Stimulated activated CD8-positive, alpha-beta memory T cell treated with anti-CD3 and anti-CD28 coated beads, Interleukin-4, amount 100 ng/mL, for 48 hours (primary cell): ENCODE results near the gene TFAP2E.
"Not testable (repeated sequence)": the region's sequence is repeated elsewhere in the genome, so short reads cannot be mapped to it uniquely, and the experiment has no call there.

Experiments used
- DNase-seq: peaks from one replicate; pipeline ENCODE4 v3.0.0-alpha.2; 2020

The TFAP2E gene

DNA sequence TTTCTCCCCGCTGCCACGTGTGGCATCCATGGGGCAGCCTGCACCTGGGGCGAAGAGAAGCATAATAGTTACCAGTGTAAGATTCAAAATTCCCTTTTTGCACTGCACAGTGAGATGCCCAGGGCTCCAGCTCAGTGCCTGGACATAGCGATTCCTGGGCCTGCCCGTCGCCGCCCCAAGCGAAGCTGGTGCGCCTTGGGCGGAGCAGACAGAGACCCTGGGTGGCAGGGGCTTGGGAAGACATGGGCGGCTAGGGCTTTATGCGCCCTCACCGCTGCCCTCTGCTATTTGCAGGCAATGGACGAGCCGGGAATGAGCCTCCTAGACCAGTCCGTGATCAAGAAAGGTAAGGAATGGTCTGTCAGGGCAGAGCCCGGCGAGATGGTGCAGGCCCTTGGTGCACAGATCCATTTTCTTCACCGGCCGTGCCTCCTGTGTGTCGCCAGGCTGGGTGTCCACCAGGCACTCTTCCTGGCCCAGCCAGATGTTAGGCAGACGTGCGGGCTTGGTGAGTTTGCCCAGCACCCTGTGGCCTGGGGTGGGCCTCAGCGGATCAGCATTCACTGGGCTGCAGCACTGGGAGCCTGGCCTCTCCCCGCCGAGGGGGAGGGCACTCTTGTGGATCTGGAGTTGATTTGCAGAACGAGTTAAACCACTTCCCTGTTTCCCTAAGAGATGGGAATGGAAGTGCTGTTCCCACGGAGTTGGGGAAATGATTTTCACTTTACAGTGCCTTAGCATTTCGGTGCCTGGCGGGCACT is 1.7 kb downstream of the TFAP2E start:
- DNase-seq: no peak

DNA sequence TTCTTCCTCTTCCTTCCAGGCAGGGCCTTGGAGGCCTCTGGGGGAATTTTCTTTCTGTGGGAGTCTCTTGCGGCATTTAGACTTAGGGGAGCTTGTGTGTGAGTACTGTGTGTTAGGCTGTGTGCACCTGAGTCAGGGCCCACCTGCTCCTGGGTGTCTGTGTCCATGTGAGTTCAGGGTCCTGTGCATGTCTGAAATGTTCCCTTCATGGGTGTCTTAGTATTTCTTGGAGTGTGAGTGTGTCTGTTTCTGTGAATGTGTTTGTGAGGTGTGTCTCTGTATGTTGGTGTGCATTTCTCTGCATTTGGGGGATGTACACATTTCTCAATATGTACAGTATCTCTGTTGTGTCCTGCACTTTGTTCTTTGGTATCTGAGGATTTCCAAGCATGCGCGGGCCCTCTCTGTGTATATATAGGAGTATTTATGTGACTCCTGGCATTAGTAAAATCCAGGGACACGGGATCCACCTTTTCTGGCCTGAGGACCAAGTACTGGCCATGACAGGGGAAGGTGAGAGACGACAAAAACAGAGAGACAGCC is 2.4 kb downstream of the TFAP2E start:
- no peak for DNase-seq

- DNase-seq: no peak
Measured at GRCh38 chr1:35576061-35576765, 3.1 kb downstream of the TFAP2E start.

DNA sequence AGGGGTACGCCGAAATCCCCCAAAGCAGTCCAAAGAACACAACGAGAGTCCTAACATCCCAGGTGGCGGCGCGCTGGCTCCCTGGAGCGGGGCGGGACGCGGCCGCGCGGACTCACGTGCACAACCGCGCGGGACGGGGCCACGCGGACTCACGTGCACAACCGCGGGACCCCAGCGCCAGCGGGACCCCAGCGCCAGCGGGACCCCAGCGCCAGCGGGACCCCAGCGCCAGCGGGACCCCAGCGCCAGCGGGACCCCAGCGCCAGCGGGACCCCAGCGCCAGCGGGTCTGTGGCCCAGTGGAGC is 3.6 kb downstream of the TFAP2E start:
- not testable (repeated sequence) for DNase-seq

- peak; percentile 75 for DNase-seq
Measured at GRCh38 chr1:35577071-35577998, 4.2 kb downstream of the TFAP2E start.

GRCh38 chr1:35580949-35581388 is 7.9 kb downstream of the TFAP2E start:
- DNase-seq: no peak

- not testable (repeated sequence) for DNase-seq
Measured at GRCh38 chr1:35581621-35582020, 8.5 kb downstream of the TFAP2E start.

GRCh38 chr1:35585281-35585680 is 12.2 kb downstream of the TFAP2E start:
- DNase-seq: no peak

DNA sequence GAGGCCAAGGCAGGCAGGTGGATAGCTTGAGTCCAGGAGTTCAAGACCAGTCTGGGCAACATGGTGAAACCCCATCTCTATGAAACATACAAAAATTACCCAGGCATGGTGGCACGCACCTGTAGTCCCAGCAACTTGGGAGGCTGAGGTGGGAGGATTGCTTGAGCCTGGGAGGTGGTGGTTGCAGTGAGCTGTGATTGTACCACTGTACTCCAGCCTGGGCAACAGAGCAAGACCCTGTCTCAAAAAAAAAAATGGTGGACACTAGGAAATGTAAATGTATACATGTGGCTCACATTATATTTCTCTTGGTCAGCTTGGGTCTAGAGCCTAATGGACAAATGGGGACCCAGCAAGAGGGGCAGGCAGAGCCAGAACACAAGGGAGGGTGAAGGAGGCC is 12.7 kb downstream of the TFAP2E start:
- not testable (repeated sequence) for DNase-seq

GRCh38 chr1:35586808-35587207 is 13.7 kb downstream of the TFAP2E start:
- no peak for DNase-seq

DNA sequence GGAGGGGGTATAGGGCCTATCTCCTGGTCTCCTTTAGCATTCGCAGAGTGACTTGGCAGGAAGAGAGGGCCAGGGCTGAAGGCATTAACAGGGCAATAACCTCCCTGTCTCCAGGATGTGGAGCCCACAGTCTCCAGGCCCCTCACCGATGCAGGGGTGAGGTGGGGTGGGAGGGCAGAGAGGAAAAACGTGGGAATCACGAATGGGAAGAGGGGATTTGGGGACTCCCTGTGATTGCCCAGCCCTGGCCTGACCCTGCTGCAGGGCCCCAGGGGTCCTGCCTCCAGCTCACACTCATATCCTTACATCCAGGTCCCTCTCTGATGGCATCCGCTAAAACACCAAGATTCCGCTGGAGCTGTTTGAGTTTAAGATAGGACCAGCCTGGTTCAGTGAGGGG is 14.6 kb downstream of the TFAP2E start:
- DNase-seq: no peak

- no peak for DNase-seq
Measured at GRCh38 chr1:35588197-35588910, 15.2 kb downstream of the TFAP2E start.

DNA sequence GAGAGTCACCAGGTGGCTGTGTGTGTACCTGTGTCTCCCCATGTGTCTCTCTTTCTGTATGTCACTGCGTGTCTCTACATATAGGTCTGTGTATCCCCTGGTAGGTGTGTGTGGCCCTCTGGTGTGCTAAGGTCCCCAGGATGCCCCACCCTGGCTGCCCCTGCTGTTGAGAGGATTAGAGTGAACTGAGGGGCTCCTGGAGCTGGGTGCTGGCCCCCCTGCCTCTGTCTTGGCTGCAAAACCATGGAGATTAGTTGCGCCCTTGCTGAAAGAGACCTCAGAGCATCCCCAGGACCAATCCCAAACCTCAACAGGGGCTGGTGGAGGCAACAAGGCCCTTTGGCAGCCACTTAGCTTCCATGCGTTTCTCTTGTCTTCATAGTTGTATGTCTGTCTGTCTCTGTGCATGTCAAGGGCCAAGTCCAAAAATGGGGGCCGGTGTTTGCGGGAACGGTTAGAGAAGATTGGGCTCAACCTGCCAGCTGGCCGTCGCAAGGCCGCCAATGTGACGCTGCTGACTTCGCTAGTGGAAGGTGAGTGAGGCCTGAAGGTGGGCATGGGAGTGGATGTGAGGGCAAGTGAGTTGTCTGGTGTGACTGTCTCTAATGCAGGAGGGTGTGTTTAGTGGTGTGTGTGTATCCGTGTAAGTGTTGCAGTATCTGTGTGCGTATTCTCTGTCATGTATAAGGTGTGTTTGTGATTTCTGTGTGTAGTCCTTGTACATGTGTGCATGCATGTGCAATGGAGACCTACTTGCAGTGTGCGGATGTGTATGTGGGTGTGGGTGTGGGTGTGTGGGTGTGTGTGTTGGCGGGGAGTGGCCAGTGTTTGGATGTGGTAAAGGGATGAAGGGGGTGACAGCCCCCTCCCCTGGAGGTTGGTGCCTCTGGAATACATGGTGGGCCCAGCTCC is 16.7 kb downstream of the TFAP2E start:
- DNase-seq: no peak

DNA sequence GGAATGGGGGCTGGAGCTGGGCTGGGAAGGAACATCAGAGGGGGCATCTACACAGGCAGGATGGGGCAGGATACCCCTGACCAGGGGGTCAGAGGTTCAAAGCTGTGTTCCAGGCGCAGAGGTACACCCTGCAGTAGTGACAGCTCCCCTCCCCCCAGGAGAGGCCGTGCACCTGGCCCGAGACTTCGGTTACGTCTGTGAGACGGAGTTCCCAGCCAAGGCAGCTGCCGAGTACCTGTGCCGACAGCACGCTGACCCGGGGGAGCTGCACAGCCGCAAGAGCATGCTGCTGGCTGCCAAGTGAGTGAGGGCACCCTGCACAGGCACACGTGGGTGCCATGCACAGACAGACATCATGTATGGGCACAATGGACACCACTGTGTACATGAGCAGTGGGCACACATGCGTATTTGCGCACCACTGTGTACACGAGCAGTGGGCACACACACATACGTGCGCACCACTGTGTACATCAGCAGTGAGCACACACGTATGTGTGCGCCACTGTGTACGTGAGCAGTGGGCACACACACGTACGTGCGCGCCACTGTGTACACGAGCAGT is 17.4 kb downstream of the TFAP2E start:
- DNase-seq: no peak

GRCh38 chr1:35591211-35591610 is 18.1 kb downstream of the TFAP2E start:
- DNase-seq: no peak

- no peak for DNase-seq
Measured at GRCh38 chr1:35592991-35593769, 20.1 kb downstream of the TFAP2E start.

GRCh38 chr1:35594005-35594760 is 21.1 kb downstream of the TFAP2E start:
- DNase-seq: no peak

- no peak for DNase-seq
Measured at GRCh38 chr1:35595684-35596083, 22.6 kb downstream of the TFAP2E start.

DNA sequence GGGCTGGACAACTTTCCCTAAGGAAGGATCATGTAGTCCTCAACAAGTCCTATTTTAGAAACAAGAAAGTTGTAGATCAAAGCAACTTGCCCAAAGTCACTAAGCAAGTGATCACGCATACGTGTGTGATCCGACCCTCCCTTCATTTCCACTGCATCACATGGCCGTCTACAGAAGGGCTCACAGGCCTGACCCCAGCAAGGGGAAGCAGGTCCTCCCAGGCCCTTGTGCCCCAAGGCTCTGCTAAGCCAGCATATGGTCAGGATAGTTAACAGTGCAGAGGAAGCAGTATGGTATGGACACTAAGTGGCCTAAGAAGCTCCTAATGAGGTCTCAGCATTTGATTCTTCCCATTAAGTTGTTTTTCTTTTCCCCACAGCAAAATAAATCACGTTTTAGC is 24.8 kb downstream of the TFAP2E start:
- DNase-seq: no peak
